NCI-H2171 treated with DMSO at 0.1 percent for 48 hours (cell line): ENCODE measurements around the gene CHMP1B.
"Not testable (repeated sequence)": the region's sequence is repeated elsewhere in the genome, so short reads cannot be mapped to it uniquely, and the experiment has no call there.

ENCODE experiments used
- DNase-seq: peaks from one replicate; lab custom pipeline; 2025; lab: John Stamatoyannopoulos, UW

CHMP1B gene

GRCh38 chr18:11840493-11840892 lies 10.7 kb upstream of the CHMP1B start:
- no peak for DNase-seq

DNA sequence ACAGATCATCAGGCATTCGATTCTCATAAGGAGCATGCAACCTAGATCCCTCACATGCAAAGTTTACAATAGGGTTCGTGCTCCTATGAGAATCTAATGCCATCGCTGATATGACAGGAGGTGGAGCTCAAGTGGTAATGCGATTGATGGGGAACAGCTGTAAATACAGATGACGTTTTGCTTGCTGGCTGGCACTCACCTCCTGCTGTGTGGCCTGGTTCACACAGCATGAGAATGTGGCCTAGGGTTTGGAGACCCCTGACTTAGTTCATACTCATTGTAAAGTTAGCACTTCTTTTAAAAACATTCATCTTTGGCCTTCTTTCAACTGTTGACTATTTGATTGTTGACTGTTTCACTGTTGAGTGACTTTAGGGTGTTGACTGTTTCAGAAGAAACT lies 8.7 kb upstream of the CHMP1B start:
- no peak for DNase-seq

DNA sequence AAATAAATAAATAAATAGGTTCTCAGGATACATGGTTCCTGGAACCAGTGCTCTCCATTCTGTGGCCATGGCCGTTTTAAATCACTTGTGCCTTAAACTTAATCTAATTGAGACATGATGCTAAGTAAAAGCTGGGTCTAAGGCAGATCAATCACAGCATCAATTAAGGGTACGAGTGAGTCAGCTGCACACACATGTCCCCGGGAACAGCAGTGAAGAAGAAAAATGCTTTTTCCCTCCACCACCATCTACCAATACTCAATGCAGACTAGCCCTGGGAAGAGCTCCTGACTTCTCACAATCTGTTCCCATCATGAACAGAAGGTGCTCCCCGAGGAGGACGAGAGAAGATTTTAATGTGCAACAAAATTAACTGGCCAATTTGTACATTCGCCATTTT lies 6.8 kb upstream of the CHMP1B start:
- DNase-seq: no peak

GRCh38 chr18:11845654-11846053 lies 5.6 kb upstream of the CHMP1B start:
- no peak for DNase-seq

GRCh38 chr18:11847811-11848210 lies 3.4 kb upstream of the CHMP1B start:
- DNase-seq: no peak

GRCh38 chr18:11849279-11849678 lies 1.9 kb upstream of the CHMP1B start:
- DNase-seq: no peak

- DNase-seq: peak; percentile 75
Measured at GRCh38 chr18:11849841-11850634, 1.2 kb upstream of the CHMP1B start.

DNA sequence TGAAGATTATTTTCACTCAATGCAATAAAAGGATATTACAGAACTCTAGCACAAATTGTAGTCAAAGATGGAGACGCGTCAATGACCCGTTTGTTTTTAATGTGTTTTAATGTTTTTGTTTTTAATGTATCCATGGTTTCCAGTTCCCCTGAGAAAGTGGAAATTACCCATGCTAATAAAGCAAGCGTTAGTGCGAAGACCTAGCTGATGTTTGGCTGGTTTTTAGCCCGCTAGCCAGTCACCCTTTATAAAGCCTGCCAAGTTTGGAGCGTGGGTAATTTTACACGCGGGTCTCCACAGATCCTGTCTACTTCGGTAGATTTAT lies 430 bp upstream of the CHMP1B start:
- peak; percentile 79 for DNase-seq

DNA sequence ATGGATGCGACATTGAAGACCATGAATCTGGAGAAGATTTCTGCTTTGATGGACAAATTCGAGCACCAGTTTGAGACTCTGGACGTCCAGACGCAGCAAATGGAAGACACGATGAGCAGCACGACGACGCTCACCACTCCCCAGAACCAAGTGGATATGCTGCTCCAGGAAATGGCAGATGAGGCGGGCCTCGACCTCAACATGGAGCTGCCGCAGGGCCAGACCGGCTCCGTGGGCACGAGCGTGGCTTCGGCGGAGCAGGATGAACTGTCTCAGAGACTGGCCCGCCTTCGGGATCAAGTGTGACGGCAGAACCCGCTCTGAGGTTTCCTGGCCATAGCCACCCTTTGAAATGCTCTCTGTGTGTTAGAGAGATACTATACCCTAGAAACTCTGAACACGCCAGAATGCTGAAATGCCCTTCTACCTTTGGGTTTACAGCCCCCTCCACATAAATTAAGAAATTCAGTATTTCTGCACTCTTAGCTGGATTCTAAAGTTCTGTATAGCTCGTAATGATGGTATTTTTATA lies 659 bp downstream of the CHMP1B start:
- no peak for DNase-seq

- not testable (repeated sequence) for DNase-seq
Measured at GRCh38 chr18:11854554-11854953, 3.3 kb downstream of the CHMP1B start.

- peak; percentile 93 for DNase-seq
Measured at GRCh38 chr18:11857177-11857887, 6.1 kb downstream of the CHMP1B start.

DNA sequence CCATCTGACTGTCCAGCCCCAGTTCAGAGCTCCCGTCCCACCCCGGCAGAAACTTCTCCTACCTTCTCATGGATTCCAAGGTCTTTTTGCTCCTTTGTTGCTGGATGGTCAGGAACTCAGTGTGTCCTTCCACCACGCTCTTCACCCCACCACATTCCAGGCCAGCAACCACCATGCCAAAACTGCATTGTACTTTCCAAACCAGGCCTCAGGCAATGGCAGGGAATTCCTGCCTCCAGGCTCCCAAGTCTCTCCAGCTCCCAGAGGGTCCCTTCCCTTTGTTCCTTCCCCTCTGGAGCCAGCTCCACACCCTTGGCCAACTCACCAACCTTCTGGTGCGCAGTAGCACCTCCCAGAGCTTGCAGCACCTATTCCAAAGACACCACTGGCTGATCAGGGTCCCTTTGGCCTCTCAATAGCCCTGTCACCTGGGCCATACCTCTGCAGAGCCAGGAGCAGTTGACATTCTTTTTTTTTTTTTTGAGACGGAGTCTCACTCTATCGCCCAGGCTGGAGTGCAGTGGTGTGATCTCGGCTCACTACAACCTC lies 8.1 kb downstream of the CHMP1B start:
- DNase-seq: no peak

DNA sequence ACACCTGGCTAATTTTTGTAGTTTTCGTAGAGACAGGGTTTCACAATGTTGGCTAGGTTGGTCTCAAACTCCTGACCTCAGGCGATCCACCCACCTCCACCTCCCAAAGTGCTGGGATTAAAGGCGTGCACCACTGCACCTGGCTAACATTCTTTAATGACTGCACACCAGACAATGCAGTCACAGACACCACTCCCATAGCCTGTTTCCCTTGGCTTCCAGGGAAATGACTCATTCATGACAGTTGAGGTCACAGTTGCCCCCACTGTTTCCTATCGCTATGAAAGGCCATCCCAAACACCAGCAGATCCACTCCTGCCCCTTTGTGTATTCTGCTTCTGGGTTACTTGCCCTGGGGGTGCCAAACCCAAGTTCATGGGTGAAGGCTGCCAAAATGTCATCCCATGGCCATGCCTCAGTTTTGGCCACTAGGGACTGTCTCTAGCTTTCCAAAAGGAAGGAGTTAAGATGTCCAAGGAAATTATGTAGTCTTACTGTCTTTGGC lies 8.7 kb downstream of the CHMP1B start:
- DNase-seq: no peak

- DNase-seq: no peak
Measured at GRCh38 chr18:11860594-11861450, 9.6 kb downstream of the CHMP1B start.

GRCh38 chr18:11861583-11862288 lies 10.5 kb downstream of the CHMP1B start:
- DNase-seq: no peak

GRCh38 chr18:11862468-11863137 lies 11.4 kb downstream of the CHMP1B start:
- no peak for DNase-seq

GRCh38 chr18:11864471-11864870 lies 13.3 kb downstream of the CHMP1B start:
- DNase-seq: no peak

- no peak for DNase-seq
Measured at GRCh38 chr18:11865071-11865470, 13.9 kb downstream of the CHMP1B start.

- no peak for DNase-seq
Measured at GRCh38 chr18:11866329-11866728, 15.1 kb downstream of the CHMP1B start.

GRCh38 chr18:11866764-11867163 lies 15.6 kb downstream of the CHMP1B start:
- DNase-seq: no peak

GRCh38 chr18:11868230-11868629 lies 17.0 kb downstream of the CHMP1B start:
- DNase-seq: no peak
